ENCODE results near the gene CD36. TPM values are rescaled to one million over a fixed set of nuclear protein-coding genes. Genes with fewer than 3 reads are reported as not detected.

CD36 gene
- total RNA-seq, 1 experiment from 2014 or later, result 0.32 TPM

- H3K9ac ChIP-seq (ENCODE audit: low read length), result no peak overlapping the region
- intact Hi-C loops (cut with micrococcal nuclease), result no loop called here
- no peaks in the 10 kb centered on the region for H3K79me2 ChIP-seq (ENCODE audit: insufficient read depth, low read length)
- peaks cover 7 to 15% of the 10 kb centered on the region in 2 experiments; a peak in 3 of 4 replicates for H3K4me1 ChIP-seq (ENCODE audit: control insufficient read depth in 1 of 2, insufficient read depth in 2 of 2, low read length in 2 of 2)
- DNase-seq (ENCODE audit: low read depth, low spot score) (no peak), ATAC-seq (no peak)
- TF ChIP-seq TCF7L2 (IDR thresholded peaks at IDR 0.05; ENCODE audit: borderline replicate concordance, extremely low read depth, insufficient read depth, insufficient read length) (no peak), POLR2AphosphoS5 (IDR thresholded peaks at IDR 0.05; ENCODE audit: low read depth, low read length) (no peak), FOSL1 (IDR thresholded peaks at IDR 0.05; ENCODE audit: low read depth) (no peak), JUND (IDR thresholded peaks at IDR 0.05) (no peak), EZH2phosphoT487 (IDR thresholded peaks at IDR 0.05; ENCODE audit: borderline replicate concordance) (no peak), ZBTB33 (IDR thresholded peaks at IDR 0.05; ENCODE audit: extremely low read depth, insufficient replicate concordance, low read length) (no peak), ELF1 (IDR thresholded peaks at IDR 0.05; ENCODE audit: borderline replicate concordance, low read depth) (no peak)
- H4K20me1 ChIP-seq (ENCODE audit: insufficient read depth), result no peaks in the 10 kb centered on the region
- RAD21 ChIA-PET (ENCODE audit: low non-redundant PET in 1 of 2, low total read pairs in 2 of 2, uncharacterized antibody in 2 of 2, unreplicated experiment in 2 of 2), result no interaction called here
- no peak overlapping the region for H3K4me3 ChIP-seq (replicated peaks in 1 of 2; ENCODE audit: low read depth in 1 of 2, low read length in 2 of 2)
- POLR2A ChIA-PET, result interaction anchor here (0.9 kb wide), 1 partner anchor 8 kb away, joined by 3 read pairs; no protein-coding TSS in a partner anchor
- H3K27ac ChIP-seq (ENCODE audit: low read depth, low read length), result no peak overlapping the region
- CTCF ChIA-PET, result no interaction called here
- H3K27me3 ChIP-seq (ENCODE audit: insufficient read depth, low read length), result no peaks in the 10 kb centered on the region
- H2AFZ ChIP-seq (ENCODE audit: low read depth, low read length, poor library complexity, severe bottlenecking), result no peak overlapping the region
- no TSS peak for BruUV-seq (replicated peaks)
- H3K9me2 ChIP-seq (ENCODE audit: insufficient read depth), result no peaks in the 10 kb centered on the region
- no peaks in the 10 kb centered on the region for H3K9me3 ChIP-seq (ENCODE audit: control insufficient read depth in 1 of 2, insufficient read depth in 1 of 2, low read depth in 1 of 2, low read length in 2 of 2)
- H3K36me3 ChIP-seq (ENCODE audit: control insufficient read depth in 1 of 2, insufficient read depth in 2 of 2, low read length in 2 of 2), result no peaks in the 10 kb centered on the region
- H3K4me2 ChIP-seq (ENCODE audit: low read length), result no peak overlapping the region
These were observed 18.7 kb upstream of the CD36 start for GRCh38 chr7:80619741-80620140.

GRCh38 chr7:80622541-80622940 lies 15.9 kb upstream of the CD36 start:
- no peak for ATAC-seq
- BruUV-seq (replicated peaks), result no TSS peak
- H2AFZ ChIP-seq (ENCODE audit: low read depth, low read length, poor library complexity, severe bottlenecking), result peak overlapping the region; percentile 31
- ChIA-PET RAD21 (ENCODE audit: low non-redundant PET in 1 of 2, low total read pairs in 2 of 2, uncharacterized antibody in 2 of 2, unreplicated experiment in 2 of 2) (no interaction called here), POLR2A (no interaction called here), CTCF (no interaction called here)
- peaks cover 0 to 8% of the 10 kb centered on the region in 2 experiments; a peak in 2 of 4 replicates for H3K4me1 ChIP-seq (ENCODE audit: control insufficient read depth in 1 of 2, insufficient read depth in 2 of 2, low read length in 2 of 2)
- H3K4me2 ChIP-seq (ENCODE audit: low read length), result peak overlapping the region; percentile 33; the same call in 1 of the 2 replicates
- no peaks in the 10 kb centered on the region for H3K36me3 ChIP-seq (ENCODE audit: control insufficient read depth in 1 of 2, insufficient read depth in 2 of 2, low read length in 2 of 2)
- no peak overlapping the region for H3K4me3 ChIP-seq (replicated peaks in 1 of 2; ENCODE audit: low read depth in 1 of 2, low read length in 2 of 2)
- intact Hi-C loops (cut with micrococcal nuclease), result no loop called here
- H3K27me3 ChIP-seq (ENCODE audit: insufficient read depth, low read length), result no peaks in the 10 kb centered on the region
- H3K27ac ChIP-seq (ENCODE audit: low read depth, low read length), result no peak overlapping the region
- no peaks in the 10 kb centered on the region for H3K9me2 ChIP-seq (ENCODE audit: insufficient read depth)
- H3K9me3 ChIP-seq (ENCODE audit: control insufficient read depth in 1 of 2, insufficient read depth in 1 of 2, low read depth in 1 of 2, low read length in 2 of 2), result no peaks in the 10 kb centered on the region
- no peaks in the 10 kb centered on the region for H4K20me1 ChIP-seq (ENCODE audit: insufficient read depth)
- no peak overlapping the region for H3K9ac ChIP-seq (ENCODE audit: low read length)
- no peaks in the 10 kb centered on the region for H3K79me2 ChIP-seq (ENCODE audit: insufficient read depth, low read length)
- no peak for DNase-seq (ENCODE audit: low read depth, low spot score)
- TF ChIP-seq ZNF274 (IDR thresholded peaks at IDR 0.05; ENCODE audit: low read depth, low read length) (no peak), YY1 (IDR thresholded peaks at IDR 0.05; ENCODE audit: extremely low read depth, insufficient replicate concordance, low read depth, low read length) (no peak), CEBPB (IDR thresholded peaks at IDR 0.05; ENCODE audit: low read depth) (no peak), CTCF (IDR thresholded peaks at IDR 0.05 in 2 of 3, conservative IDR thresholded peaks at IDR 0.05 in 1 of 3; ENCODE audit: borderline replicate concordance in 1 of 3, insufficient read depth in 1 of 3, low read depth in 2 of 3, low read length in 2 of 3) (no peak), JUND (IDR thresholded peaks at IDR 0.05) (no peak), CBX3 (IDR thresholded peaks at IDR 0.05; ENCODE audit: low read depth) (no peak), RAD21 (IDR thresholded peaks at IDR 0.05; ENCODE audit: low read depth) (no peak), ATF3 (IDR thresholded peaks at IDR 0.05) (no peak), SIN3A (IDR thresholded peaks at IDR 0.05; ENCODE audit: low read depth) (no peak), TCF7L2 (IDR thresholded peaks at IDR 0.05; ENCODE audit: borderline replicate concordance, extremely low read depth, insufficient read depth, insufficient read length) (no peak)
